GM19328 (cell line): ENCODE data around the gene TP53.
"Not testable (repeated sequence)": the region's sequence is repeated elsewhere in the genome, so short reads cannot be mapped to it uniquely, and the experiment has no call there.

ENCODE experiments used
- ATAC-seq: cut with Tn5 transposase; IDR thresholded peaks from one replicate; pipeline ENCODE4 v1.9.1; 2021; ENCODE audit warnings: mild to moderate bottlenecking, moderate library complexity; ENCODE audit not compliant: unreplicated experiment

The TP53 gene

DNA sequence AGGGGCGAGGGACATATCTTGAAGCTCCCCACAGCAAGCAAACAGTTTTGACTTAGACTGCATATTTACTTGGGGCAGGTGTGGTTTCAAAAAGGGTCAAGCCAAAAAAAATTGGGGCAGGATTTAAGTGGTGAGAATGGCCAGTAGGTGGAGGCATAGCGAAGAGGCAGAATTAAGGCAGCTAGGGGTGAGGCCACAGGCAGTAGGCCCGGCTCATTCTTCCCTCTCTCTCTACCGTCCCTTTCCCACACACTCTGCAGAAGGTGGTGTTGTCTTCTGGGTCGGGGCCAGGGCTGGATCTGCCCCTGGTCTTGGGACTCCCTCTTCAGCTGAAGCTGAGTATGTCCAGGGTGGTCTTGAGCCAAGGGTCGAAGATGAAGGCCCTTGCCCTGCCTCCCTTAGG is 54.8 kb downstream of the TP53 start:
- no peak for ATAC-seq

DNA sequence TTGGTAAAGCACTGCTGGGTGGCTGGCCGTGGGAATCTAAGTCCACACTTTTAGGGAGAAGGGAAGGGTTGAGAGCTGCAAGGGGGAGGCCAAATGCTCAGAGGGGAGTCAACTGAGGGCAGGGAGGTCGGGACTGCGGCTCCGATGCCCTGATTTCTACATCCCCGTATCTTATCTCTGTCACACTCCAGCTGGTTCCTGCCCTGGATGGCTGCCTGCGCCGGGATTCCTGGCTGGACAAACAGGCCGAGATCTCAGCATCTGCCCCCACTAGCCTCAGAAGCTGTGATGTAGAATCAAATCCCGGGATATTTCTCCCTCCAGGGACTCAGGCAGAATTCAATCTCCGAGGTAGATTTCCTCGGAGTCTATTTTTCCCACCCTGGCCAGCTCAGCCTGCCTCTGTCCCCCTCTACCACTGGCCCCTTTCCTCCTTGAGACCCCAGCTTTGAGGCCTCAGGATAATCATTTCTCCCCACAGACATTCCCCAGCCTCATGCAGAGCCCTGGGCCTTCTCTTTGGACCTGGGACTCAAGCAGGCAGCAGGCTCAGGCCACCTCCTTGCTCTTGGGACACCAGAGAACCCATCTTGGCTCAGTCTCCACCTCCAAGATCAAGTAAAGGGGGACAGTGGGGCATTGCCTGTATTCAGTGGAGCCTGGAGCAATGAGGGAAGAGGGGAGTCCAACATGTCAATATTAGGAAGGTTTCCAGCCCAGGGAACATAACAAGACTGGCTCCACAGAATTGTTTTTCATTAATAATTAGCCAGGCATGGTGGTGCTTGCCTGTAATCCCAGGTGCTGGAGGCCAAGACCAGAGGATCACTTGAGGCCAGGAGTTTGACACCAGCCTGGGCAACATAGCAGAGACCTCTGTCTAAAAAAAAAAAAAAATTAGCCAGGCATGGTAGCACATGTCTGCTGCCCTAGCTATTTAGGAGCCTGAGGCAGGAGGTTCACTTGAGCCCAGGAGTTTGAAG is 55.6 kb downstream of the TP53 start:
- ATAC-seq, result no peak

DNA sequence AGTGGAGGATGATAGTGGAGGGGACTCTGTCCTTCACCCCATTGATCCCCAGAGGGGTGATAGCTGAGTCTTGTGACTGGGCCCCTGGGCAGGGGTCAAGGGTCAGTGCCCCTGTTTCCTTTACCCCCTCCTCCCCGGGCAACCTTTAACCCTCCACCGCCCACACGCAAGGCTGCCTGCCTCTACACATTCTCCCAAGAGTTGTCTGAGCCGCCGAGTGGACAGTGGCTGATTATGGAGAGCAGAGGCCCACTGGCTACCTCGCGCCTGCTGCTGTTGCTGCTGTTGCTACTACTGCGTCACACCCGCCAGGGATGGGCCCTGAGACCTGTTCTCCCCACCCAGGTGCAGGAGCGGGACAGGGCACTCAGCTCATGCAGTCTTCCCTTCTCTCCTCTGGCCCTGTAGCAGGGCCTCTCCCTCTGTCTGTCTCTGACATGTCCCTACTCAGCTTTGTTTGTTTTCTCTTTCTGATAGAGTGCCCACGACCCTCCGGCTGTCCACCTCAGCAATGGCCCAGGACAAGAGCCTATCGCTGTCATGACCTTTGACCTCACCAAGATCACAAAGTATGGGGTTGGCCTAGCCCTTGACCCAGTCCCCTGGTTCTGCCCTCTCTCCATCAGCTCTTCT is 57.2 kb downstream of the TP53 start, which contains the start of gene SHBG:
SHBG (plus strand) TSS at position 197 of the 633 bp plus-strand sequence; CDS start at position 235, 38 bp downstream.
- ATAC-seq, result no peak

DNA sequence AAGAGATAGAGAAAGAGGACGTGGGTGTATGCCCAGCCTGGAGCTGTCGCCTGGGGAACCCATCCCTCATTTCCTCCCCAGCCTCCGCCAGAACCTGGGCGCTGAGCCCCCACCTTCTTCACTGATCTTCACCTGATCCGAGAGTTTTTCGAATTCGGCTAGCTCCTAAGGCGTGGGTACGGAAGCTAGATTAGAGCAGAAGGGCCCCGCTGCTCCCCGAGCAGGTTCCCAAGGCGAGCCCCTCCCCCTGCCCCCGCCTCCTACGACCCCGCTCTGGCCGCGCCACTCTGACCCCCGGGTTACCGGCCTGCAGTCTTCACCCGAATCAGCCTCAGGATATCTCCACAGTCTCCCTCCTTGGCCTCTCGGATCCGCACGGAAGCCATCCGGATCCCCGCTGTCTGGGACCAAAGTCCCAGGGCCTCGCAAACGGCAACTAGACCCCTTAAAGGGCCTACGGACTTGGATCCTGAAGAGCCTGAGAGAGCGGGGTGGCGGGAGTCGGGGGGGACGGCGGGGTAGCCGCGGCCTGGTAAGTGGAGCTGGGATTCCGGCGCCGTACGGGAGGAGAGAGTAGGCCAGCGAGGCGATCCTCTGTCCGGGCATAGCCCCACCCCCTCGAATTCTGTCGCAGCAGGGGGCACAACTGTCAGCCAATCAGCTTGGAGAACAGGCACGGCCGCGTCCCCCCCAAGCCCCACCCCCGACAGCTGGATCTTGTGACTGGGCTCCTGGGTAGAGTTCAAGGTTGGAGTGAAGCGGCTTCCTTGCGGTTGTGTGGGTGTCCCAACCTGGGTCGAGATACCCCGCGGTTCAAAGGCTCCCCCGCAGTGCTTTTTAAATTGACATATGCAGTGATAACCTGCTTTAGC is 59.8 kb downstream of the TP53 start, which contains the start of gene SAT2:
SAT2 (minus strand) TSS at position 572 of the 872 bp plus-strand sequence; CDS start at position 386, 186 bp downstream.
- peak; percentile 78 for ATAC-seq

DNA sequence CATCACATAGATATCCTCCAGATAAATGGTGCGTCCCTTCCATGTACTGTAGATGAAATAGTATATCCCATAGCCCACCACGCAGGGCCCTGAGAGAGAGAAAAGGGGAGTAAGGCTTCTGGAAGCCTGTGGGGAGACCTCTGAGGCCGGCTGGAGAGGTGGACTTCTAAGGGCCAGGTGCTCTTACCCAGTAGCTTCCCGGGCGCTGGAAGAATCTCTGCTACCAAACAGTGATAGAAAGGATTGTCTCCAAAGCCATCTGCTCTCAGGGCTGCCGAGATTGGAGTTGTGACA is 60.4 kb downstream of the TP53 start:
- ATAC-seq, result no peak

DNA sequence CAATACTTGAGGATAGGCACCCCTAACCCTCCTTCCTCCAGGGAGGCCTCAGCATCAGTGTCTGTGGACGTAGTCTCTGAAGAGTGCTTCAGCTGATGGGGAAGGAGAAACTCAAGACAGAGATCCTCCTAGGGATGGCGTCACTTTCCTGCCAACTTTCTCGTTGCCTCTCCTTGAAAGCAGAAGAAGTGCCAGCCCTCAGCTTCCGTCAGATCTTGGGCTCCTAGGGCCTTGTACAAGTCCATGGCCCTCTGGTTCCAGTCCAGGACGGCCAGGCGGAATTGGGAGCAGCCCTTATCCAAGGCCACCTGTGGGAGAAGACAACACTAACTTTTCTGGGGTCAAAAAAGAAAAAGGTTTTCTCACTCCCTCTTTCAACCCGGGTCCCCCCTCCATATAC is 61.0 kb downstream of the TP53 start:
- no peak for ATAC-seq

DNA sequence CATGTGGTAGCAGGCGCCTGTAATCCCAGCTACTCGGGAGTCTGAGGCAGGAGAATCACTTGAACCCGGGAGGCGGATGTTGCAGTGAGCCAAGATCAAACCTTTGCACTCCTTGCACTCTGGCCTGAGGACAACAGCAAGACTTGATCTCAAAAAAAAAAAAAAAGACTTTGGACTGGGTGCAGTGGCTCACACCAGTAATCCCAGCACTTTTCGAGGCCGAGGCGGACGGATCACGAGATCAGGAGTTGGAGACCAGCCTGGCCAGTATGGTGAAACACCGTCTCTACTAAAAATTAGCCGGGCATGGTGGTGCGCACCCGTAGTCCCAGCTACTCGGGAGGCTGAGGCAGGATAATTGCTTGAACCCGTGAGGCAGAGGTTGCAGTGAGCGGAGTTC is 61.5 kb downstream of the TP53 start:
- ATAC-seq, result not testable (repeated sequence)

DNA sequence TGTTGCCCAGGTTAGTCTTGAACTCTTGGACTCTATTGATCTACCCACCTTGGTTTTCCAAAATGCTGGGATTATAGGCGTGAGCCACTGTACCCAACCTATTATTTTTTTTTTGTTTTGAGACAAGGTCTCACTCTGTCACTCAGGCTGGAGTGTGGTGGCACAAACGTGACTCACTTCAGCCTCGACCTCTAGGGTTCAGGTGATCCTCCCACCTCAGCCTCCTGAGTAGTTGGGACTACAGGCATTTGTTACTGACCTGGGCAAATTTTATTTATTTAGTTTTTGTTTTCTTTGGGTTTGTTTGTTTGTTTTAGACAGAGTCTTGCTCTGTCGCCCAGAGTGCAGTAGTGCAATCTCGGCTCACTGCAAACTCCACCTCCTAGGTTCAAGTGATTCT is 63.6 kb downstream of the TP53 start:
- ATAC-seq, result no peak

DNA sequence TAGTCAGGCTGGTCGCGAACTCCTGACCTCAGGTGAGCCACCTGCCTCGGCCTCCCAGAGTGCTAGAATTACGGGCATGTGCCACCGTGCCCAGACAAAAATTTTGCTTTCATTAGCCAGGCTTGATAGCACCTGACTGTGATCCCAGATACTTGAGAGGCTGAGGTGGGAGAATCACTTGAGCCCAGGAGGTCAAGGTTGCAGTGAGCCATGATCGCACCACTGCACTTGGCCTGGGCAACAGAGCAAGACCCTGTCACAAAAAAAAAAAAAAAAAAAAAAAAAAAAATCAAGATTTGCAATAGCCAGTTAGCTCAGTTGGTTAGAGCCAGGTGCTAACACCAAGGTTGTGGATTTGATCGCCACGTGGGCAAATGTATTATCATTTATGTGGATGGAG is 66.5 kb downstream of the TP53 start:
- ATAC-seq, result no peak

DNA sequence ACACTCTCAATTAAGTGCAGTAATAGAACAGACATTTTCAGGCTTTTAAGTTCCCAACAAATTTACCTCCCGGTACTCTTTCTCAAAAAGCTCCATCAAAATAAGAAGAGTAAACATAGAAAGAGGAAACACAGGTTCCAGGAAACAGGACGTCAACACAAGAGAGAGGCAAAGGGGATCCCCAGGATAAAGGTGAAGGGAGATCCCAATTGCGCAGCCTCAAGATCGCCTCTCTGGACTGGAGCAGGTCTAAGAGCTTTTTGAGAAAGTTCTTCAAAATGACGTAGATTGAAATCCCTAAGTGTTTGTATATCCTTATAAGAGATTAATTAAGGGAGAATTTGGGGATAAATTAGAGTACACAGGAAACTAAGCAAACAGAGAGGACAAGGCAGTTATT is 68.7 kb downstream of the TP53 start:
- no peak for ATAC-seq
